ENCODE data around the gene PCNX3. TPM values are rescaled to one million over a fixed set of nuclear protein-coding genes. Genes with fewer than 3 reads are reported as not detected.

The PCNX3 gene
- total RNA-seq, 1 experiment from 2014 or later: 74.5 TPM

DNA sequence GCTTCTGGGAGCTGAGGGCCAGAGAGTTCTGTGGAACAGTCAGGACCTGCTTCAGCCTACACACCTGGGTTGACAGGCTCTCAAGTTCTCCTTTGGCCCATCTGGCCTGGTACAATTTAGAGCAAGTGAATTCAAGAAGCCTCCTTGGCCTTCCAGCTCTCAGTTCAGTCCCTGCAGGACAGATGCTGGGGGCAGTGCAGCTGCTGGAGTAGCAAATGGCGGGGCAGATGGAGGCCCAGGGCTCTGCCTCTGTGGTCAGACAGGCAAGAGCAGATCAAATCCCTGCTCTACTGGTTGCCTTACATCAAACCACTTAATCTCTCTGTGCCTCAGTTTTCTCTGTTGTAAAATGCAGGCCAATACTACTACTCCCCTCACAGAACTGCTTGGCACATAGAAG, 11.3 kb upstream of the PCNX3 start:
- TF ChIP-seq POLR2AphosphoS5 (IDR thresholded peaks at IDR 0.05; ENCODE audit: low read depth, low read length) (no peak), SIN3A (IDR thresholded peaks at IDR 0.05; ENCODE audit: borderline replicate concordance, insufficient read depth, low read depth, low read length) (no peak), TCF7L2 (IDR thresholded peaks at IDR 0.05; ENCODE audit: low read depth, low read length) (no peak)
- TF ChIP-seq, protein P1, sequence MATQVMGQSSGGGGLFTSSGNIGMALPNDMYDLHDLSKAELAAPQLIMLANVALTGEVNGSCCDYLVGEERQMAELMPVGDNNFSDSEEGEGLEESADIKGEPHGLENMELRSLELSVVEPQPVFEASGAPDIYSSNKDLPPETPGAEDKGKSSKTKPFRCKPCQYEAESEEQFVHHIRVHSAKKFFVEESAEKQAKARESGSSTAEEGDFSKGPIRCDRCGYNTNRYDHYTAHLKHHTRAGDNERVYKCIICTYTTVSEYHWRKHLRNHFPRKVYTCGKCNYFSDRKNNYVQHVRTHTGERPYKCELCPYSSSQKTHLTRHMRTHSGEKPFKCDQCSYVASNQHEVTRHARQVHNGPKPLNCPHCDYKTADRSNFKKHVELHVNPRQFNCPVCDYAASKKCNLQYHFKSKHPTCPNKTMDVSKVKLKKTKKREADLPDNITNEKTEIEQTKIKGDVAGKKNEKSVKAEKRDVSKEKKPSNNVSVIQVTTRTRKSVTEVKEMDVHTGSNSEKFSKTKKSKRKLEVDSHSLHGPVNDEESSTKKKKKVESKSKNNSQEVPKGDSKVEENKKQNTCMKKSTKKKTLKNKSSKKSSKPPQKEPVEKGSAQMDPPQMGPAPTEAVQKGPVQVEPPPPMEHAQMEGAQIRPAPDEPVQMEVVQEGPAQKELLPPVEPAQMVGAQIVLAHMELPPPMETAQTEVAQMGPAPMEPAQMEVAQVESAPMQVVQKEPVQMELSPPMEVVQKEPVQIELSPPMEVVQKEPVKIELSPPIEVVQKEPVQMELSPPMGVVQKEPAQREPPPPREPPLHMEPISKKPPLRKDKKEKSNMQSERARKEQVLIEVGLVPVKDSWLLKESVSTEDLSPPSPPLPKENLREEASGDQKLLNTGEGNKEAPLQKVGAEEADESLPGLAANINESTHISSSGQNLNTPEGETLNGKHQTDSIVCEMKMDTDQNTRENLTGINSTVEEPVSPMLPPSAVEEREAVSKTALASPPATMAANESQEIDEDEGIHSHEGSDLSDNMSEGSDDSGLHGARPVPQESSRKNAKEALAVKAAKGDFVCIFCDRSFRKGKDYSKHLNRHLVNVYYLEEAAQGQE (IDR thresholded peaks at IDR 0.05; ENCODE audit: insufficient read depth in 1 of 2, low read depth in 2 of 2, low read length in 1 of 2): no peak
- TF ChIP-seq, protein P2, sequence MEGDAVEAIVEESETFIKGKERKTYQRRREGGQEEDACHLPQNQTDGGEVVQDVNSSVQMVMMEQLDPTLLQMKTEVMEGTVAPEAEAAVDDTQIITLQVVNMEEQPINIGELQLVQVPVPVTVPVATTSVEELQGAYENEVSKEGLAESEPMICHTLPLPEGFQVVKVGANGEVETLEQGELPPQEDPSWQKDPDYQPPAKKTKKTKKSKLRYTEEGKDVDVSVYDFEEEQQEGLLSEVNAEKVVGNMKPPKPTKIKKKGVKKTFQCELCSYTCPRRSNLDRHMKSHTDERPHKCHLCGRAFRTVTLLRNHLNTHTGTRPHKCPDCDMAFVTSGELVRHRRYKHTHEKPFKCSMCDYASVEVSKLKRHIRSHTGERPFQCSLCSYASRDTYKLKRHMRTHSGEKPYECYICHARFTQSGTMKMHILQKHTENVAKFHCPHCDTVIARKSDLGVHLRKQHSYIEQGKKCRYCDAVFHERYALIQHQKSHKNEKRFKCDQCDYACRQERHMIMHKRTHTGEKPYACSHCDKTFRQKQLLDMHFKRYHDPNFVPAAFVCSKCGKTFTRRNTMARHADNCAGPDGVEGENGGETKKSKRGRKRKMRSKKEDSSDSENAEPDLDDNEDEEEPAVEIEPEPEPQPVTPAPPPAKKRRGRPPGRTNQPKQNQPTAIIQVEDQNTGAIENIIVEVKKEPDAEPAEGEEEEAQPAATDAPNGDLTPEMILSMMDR (IDR thresholded peaks at IDR 0.05): no peak
- Histone ChIP-seq H3K27me3 (ENCODE audit: control insufficient read depth, insufficient read depth, low read length) (no peaks in the 10 kb centered on the region), H3K4me3 (ENCODE audit: low read depth in 2 of 2, low read length in 2 of 2) (no peak overlapping the region), H3K9me3 (ENCODE audit: control insufficient read depth, insufficient read depth, low read depth, low read length) (no peaks in the 10 kb centered on the region), H3K27ac (ENCODE audit: low read length) (no peak overlapping the region), H3K36me3 (ENCODE audit: control insufficient read depth, insufficient read depth, low read length) (peaks cover 11% of the 10 kb centered on the region; the same call in 1 of the 2 replicates), H3K4me1 (ENCODE audit: control insufficient read depth, insufficient read depth, low read length) (no peaks in the 10 kb centered on the region)
- DNase-seq (ENCODE audit: low read depth, low spot score) (no peak), ATAC-seq (no peak)
- ChIA-PET CTCF (no interaction called here), POLR2A (interaction anchor here (0.6 to 0.7 kb wide), 2 partner anchors 14 to 343 kb away, joined by 5 read pairs; no protein-coding TSS in a partner anchor)
- no TSS peak for BruUV-seq (replicated peaks)
- in situ Hi-C loops (cut with HindIII; ENCODE audit: low pct_unique_long_range_greater_than_20kb, low sequenced_read_pairs): no loop called here
- intact Hi-C loops (cut with micrococcal nuclease; ENCODE audit: unreplicated experiment): no loop called here

DNA sequence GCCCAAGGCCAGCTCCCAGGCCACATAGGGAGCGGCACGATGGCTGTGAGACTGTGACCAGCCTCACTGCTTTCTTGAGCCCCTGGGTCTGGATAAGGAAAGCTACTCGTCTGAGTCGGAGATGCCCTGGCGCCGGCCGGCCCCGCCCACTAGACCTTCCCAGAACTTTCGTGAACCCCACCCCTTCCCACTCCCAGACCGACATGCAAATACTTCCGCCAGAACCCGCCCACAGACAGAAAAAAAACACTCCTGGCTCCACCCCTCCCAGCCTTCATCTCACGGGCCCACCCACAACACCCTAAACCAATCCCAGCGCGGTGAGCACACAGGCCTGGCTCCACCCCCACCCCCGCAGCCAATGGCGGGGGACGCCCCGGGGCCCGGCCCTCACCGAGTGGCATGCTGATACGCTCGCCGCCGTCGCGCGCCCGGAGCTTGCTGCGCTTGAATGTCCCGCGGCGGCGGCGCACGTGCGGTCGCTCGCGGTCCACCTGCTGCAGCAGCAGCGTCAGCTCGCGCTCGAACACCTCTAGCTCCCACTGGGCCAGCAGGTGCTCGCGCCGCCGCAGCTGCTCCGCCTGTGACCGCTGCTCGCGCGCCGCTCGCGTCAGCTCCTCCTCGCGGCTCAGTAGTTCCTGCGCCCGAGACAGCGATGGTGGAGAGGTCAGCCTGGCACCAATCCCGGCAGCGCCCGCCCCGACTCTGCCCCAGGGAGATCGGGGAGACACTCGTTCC, 8.5 kb upstream of the PCNX3 start:
- intact Hi-C loops (cut with micrococcal nuclease; ENCODE audit: unreplicated experiment) (no loop called here), in situ Hi-C loops (cut with HindIII; ENCODE audit: low pct_unique_long_range_greater_than_20kb, low sequenced_read_pairs) (no loop called here)
- BruUV-seq (replicated peaks): no TSS peak
- Histone ChIP-seq H3K4me1 (ENCODE audit: control insufficient read depth, insufficient read depth, low read length) (peaks cover 21% of the 10 kb centered on the region), H3K36me3 (ENCODE audit: control insufficient read depth, insufficient read depth, low read length) (peaks cover 11% of the 10 kb centered on the region; the same call in 1 of the 2 replicates), H3K27ac (ENCODE audit: low read length) (no peak overlapping the region), H3K27me3 (ENCODE audit: control insufficient read depth, insufficient read depth, low read length) (no peaks in the 10 kb centered on the region), H3K9me3 (ENCODE audit: control insufficient read depth, insufficient read depth, low read depth, low read length) (no peaks in the 10 kb centered on the region), H3K4me3 (ENCODE audit: low read depth in 2 of 2, low read length in 2 of 2) (no peak overlapping the region)
- ChIA-PET CTCF (interaction anchor here (1.1 kb wide), 1 partner anchor 13 kb away, joined by 3 read pairs; no protein-coding TSS in a partner anchor), POLR2A (interaction anchor here (0.6 kb wide), 1 partner anchor 99 kb away, joined by 11 read pairs; no protein-coding TSS in a partner anchor)
- TF ChIP-seq SIN3A (IDR thresholded peaks at IDR 0.05; ENCODE audit: borderline replicate concordance, insufficient read depth, low read depth, low read length) (no peak), TCF7L2 (IDR thresholded peaks at IDR 0.05; ENCODE audit: low read depth, low read length) (no peak), POLR2AphosphoS5 (IDR thresholded peaks at IDR 0.05; ENCODE audit: low read depth, low read length) (no peak)
- TF ChIP-seq, protein P1 (IDR thresholded peaks at IDR 0.05; ENCODE audit: insufficient read depth in 1 of 2, low read depth in 2 of 2, low read length in 1 of 2): no peak
- TF ChIP-seq, protein P2 (IDR thresholded peaks at IDR 0.05): no peak
- DNase-seq (ENCODE audit: low read depth, low spot score) (no peak), ATAC-seq (peak; percentile 70)

Data from Panc1 (cell line).